ENCODE results near the gene ZFYVE28.

- TF ChIP-seq, protein P1, sequence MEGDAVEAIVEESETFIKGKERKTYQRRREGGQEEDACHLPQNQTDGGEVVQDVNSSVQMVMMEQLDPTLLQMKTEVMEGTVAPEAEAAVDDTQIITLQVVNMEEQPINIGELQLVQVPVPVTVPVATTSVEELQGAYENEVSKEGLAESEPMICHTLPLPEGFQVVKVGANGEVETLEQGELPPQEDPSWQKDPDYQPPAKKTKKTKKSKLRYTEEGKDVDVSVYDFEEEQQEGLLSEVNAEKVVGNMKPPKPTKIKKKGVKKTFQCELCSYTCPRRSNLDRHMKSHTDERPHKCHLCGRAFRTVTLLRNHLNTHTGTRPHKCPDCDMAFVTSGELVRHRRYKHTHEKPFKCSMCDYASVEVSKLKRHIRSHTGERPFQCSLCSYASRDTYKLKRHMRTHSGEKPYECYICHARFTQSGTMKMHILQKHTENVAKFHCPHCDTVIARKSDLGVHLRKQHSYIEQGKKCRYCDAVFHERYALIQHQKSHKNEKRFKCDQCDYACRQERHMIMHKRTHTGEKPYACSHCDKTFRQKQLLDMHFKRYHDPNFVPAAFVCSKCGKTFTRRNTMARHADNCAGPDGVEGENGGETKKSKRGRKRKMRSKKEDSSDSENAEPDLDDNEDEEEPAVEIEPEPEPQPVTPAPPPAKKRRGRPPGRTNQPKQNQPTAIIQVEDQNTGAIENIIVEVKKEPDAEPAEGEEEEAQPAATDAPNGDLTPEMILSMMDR (IDR thresholded peaks at IDR 0.05) = no peak
- no peak for TF ChIP-seq POLR2A (IDR thresholded peaks at IDR 0.05)
Measured at GRCh38 chr4:2339458-2340271, 78.8 kb downstream of the ZFYVE28 start.
